Rectal smooth muscle tissue (tissue), 1 donor: ENCODE results near the gene CHRNA9.

ENCODE experiments used
- H3K27ac ChIP-seq: one replicate; pipeline ENCODE4 v1.7.0; 2013; ENCODE audit warnings: low read depth, low read length, inconsistent platforms
- H3K27me3 ChIP-seq: one replicate; pipeline ENCODE4 v1.7.0; 2013; ENCODE audit warnings: low read length; ENCODE audit not compliant: control insufficient read depth, insufficient read depth
- H3K36me3 ChIP-seq: one replicate; pipeline ENCODE4 v1.7.0; 2013; ENCODE audit warnings: low read length; ENCODE audit not compliant: control insufficient read depth, insufficient read depth
- H3K4me1 ChIP-seq: one replicate; pipeline ENCODE4 v1.7.0; 2013; ENCODE audit warnings: low read length; ENCODE audit not compliant: control insufficient read depth, insufficient read depth
- H3K4me3 ChIP-seq: one replicate; pipeline ENCODE4 v1.7.0; 2013; ENCODE audit warnings: low read length
- H3K9ac ChIP-seq: one replicate; pipeline ENCODE4 v1.7.0; 2013; ENCODE audit warnings: low read length

The CHRNA9 gene

DNA sequence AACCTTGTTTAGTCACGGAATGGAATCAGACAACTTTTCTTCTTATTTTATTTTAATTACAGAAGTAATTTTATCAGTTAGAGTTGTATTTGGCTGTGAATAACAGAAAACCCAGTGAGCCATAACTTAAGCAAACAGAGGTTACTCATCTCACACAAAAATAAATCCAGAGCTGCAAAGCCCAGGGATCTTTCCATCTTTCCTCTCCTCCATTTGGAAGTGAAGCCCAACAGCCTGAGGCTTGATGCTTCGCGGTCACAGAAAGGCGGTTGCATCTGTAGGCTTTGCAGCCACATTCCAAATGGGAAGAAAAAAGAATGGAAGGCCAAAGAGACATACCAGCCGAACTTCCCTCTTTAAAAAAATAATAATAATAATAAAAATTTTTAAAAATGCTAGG, 22.6 kb downstream of the CHRNA9 start:
- no peak overlapping the region for H3K4me3 ChIP-seq
- H3K27me3 ChIP-seq, result no peaks in the 10 kb centered on the region
- H3K36me3 ChIP-seq, result no peaks in the 10 kb centered on the region
- H3K4me1 ChIP-seq, result no peaks in the 10 kb centered on the region
- H3K27ac ChIP-seq, result no peak overlapping the region
- no peak overlapping the region for H3K9ac ChIP-seq

DNA sequence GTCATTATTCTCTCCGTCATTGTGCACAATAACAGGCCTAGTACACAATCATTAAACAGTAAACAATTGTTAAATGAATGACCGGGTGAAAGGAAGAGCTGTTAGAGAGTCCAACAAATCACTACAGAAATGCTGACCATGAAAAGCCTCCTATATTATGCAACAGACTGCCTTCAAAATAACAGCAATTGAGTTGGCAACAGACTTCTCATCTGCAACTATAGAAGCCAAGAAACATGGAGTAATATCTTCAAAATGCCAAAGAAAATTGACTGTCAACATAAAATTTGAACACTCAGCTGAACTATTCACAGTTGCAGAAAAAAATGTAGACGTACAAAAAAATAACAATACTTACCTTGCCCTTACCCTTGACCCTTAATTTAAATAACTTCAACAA, 26.2 kb downstream of the CHRNA9 start:
- Histone ChIP-seq H3K9ac (no peak overlapping the region), H3K27me3 (no peaks in the 10 kb centered on the region), H3K27ac (no peak overlapping the region), H3K4me1 (no peaks in the 10 kb centered on the region), H3K4me3 (no peak overlapping the region), H3K36me3 (no peaks in the 10 kb centered on the region)

DNA sequence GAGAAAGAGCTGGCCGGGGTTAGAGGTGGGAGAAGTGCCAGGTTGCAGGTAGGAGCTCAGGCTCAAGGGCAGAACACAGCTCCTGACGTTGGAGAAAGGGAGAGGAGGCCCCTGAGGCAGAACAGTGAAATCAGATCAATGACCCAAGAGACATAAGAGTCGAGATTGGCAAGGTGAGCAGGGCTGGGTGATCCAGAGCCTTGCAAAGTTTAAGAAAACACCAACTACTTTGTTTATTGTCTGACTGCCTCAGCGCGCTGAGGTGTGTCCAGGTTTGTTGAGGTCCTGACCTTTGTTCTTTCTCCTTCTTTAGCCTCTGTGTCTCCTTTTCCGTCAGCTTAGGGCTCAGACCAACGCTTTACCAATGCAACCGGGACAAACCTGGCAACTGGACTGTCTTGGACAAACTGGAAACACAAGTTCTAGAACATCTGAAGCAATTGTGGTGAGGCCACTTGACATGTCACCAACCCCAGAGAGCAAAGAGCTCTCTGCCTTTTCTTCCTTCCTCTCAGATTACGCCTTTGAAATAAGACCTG, 28.3 kb downstream of the CHRNA9 start:
- no peak overlapping the region for H3K4me3 ChIP-seq
- no peaks in the 10 kb centered on the region for H3K36me3 ChIP-seq
- no peaks in the 10 kb centered on the region for H3K4me1 ChIP-seq
- H3K9ac ChIP-seq, result no peak overlapping the region
- no peak overlapping the region for H3K27ac ChIP-seq
- no peaks in the 10 kb centered on the region for H3K27me3 ChIP-seq

DNA sequence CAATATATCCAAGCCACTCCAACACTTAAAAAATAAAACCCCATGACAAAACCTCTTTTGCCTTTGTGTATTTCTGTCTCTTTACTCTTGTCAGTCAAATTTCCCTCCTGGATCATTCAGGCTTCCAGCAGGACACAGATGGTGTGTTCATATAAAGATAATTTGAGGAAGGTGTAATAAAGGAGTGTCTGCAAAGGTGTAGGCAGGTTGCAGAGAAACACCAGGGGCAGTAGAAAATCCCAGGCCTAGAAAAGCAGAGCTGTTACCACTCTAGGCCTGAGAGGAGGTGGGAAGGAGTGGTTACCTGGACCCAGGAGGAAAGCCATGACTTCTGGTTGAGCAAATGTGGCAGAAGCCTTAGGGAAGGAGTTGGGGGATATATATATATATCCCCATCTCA, 28.8 kb downstream of the CHRNA9 start:
- Histone ChIP-seq H3K27me3 (no peaks in the 10 kb centered on the region), H3K4me3 (no peak overlapping the region), H3K4me1 (no peaks in the 10 kb centered on the region), H3K36me3 (no peaks in the 10 kb centered on the region), H3K9ac (no peak overlapping the region), H3K27ac (no peak overlapping the region)

DNA sequence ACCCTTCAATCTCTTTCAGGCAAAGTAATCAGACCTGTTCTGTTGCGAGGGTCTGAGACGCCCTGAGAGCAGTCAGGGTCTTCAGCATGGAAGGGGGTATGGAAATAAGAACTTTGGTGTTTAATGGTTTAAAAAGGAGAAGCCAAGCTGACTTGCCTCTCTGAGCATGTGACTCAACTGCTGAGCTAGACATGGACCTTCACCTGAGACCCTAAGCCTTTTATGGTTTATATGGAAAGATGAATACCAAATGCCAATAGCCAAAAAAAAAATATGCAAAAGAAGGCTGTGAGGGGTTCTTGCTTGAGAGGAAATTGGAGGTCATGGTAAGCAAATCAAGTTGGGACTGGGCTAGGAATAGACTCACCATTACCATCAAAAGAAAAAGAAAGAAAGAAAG, 30.6 kb downstream of the CHRNA9 start:
- Histone ChIP-seq H3K9ac (no peak overlapping the region), H3K27ac (no peak overlapping the region), H3K27me3 (no peaks in the 10 kb centered on the region), H3K4me1 (no peaks in the 10 kb centered on the region), H3K4me3 (no peak overlapping the region), H3K36me3 (no peaks in the 10 kb centered on the region)

DNA sequence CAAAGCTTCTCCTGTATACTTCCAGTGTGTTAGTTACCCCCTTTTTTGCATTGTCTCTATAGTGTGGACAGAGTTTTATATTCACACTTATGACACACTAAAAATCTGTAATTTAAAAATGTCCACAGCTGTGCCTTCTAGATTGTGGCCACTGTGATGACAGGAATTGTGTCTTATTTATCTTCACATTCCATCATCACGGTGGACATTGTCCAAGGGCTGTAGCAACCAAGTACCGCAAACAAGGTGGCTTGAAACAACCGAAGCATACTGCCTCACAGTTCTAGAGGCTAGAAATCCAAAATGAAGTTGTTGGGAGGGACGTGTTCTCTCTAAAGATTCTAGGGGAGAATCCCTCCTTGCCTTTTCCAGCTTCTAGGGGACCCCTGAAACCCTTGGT, 32.3 kb downstream of the CHRNA9 start:
- no peaks in the 10 kb centered on the region for H3K4me1 ChIP-seq
- H3K36me3 ChIP-seq, result no peaks in the 10 kb centered on the region
- no peak overlapping the region for H3K9ac ChIP-seq
- H3K4me3 ChIP-seq, result no peak overlapping the region
- H3K27ac ChIP-seq, result no peak overlapping the region
- no peaks in the 10 kb centered on the region for H3K27me3 ChIP-seq

DNA sequence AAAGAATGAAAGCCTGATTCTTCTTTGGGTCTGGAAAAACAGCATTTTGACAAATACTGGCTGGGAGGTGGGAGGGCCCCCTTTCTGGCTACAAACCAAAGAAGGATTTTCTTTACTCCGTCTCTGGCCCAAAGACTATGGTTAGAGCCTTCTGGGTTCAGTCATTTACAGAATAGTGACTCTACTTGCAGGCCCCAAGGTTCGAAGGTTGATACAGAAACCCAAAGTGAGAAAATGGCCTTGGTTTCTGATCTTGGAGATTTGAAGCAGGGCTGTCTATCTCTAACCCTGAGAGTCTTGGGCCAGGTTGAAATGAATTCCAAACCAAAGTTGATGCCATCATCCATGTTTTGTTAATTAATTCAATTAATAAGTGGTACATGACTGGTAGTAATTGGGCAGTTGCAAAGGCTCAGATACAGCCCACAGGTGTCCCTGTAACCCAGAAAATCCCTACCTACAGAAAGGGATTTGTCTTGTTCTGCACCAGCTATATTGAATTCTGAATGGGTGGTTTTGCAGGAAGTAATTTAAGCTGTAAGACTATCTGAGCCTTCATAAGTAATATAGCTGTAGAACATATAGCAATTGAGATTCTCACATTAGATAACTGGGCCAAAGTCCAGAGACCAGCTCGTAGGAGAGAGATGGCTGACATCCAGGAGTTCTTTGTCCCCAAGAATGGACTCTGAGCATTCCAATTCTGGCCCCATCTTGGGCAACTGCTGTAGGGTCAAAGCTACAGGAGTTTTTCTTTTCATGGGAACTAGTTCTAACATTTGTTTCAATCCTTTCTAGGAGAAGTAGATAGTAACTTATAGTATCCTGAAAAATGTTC, 34.5 kb downstream of the CHRNA9 start:
- no peak overlapping the region for H3K27ac ChIP-seq
- H3K4me3 ChIP-seq, result no peak overlapping the region
- no peaks in the 10 kb centered on the region for H3K4me1 ChIP-seq
- no peak overlapping the region for H3K9ac ChIP-seq
- no peaks in the 10 kb centered on the region for H3K36me3 ChIP-seq
- no peaks in the 10 kb centered on the region for H3K27me3 ChIP-seq

DNA sequence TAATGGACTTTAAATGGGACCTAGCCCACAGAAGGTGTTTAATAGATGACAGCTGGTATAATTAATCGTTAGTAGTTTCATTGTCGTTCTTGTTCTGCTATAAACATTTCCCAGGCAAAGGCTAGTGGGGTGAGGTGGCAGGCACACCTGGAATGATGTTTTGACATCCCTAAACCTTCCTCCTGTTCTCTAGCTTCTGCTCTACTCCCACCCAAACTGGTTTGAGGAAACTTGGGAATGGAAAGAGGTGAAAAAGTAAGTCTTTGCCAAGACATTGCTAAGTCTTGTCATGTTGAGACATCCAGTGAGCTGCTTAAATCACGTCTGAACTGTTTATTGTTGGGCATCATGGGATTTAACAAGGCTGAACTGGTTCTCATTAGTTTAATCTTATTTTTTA, 37.5 kb downstream of the CHRNA9 start:
- Histone ChIP-seq H3K27me3 (no peaks in the 10 kb centered on the region), H3K4me3 (no peak overlapping the region), H3K36me3 (no peaks in the 10 kb centered on the region), H3K9ac (no peak overlapping the region), H3K27ac (no peak overlapping the region), H3K4me1 (no peaks in the 10 kb centered on the region)

DNA sequence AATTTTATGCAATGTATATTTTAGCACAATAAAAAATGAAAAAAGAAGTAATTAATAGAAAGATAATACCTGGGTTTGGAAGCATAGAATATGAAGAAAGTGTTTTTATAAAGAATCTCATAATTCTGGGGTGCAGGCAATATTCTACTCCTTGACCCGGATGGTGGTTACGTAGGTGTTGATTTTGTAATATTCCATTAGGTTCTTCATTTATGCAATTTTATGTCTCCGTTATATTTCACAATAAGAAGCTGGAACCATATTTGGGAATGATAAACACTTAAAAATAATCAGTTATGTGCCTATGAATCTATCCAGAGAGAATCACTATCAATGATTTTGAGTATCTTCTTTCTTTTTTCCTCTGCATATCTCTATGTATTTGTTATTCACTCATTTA, 38.5 kb downstream of the CHRNA9 start:
- H3K9ac ChIP-seq, result no peak overlapping the region
- no peaks in the 10 kb centered on the region for H3K4me1 ChIP-seq
- no peaks in the 10 kb centered on the region for H3K27me3 ChIP-seq
- no peaks in the 10 kb centered on the region for H3K36me3 ChIP-seq
- H3K4me3 ChIP-seq, result no peak overlapping the region
- no peak overlapping the region for H3K27ac ChIP-seq

DNA sequence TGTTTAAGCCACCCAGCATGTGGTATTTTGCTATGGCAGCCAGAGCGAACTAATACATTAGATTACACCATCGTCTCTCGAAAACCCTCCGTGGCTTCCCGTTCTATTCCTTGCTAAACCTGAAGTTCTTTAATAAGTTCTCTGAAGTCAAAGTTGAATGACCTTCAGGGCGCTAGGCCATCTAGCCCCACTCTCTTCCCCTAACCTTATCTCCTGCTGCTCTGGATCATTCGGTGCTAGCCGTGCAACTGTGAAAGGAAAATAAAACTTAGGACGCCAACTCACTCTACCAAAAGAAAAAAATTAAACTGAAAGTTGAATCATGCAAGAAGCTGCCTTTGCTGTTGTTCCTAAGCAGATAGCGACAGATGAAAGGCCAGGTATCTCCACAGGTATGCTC, 40.0 kb downstream of the CHRNA9 start:
- Histone ChIP-seq H3K9ac (no peak overlapping the region), H3K36me3 (no peaks in the 10 kb centered on the region), H3K4me1 (no peaks in the 10 kb centered on the region), H3K27me3 (no peaks in the 10 kb centered on the region), H3K4me3 (no peak overlapping the region), H3K27ac (no peak overlapping the region)

DNA sequence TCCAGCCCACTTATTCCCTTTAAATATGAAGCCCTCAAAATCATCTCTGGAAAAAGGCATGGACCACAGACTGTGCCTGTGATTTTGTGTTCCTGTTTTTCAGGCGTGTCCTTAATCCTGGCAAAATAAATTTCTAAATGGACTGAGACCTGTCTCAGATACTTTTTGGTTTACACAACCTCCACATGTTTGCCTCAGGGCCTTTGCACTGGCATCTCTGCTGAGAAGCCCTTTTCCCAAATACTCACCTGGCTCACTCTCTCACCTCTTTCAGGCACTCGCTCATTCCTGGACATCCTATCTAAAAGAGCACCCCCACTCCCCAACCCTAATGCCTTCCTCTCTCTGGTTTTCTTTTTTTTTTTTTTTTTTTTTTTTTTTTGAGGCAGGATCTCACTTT, 40.5 kb downstream of the CHRNA9 start:
- H3K4me1 ChIP-seq, result no peaks in the 10 kb centered on the region
- H3K36me3 ChIP-seq, result no peaks in the 10 kb centered on the region
- H3K9ac ChIP-seq, result no peak overlapping the region
- no peaks in the 10 kb centered on the region for H3K27me3 ChIP-seq
- no peak overlapping the region for H3K27ac ChIP-seq
- no peak overlapping the region for H3K4me3 ChIP-seq

DNA sequence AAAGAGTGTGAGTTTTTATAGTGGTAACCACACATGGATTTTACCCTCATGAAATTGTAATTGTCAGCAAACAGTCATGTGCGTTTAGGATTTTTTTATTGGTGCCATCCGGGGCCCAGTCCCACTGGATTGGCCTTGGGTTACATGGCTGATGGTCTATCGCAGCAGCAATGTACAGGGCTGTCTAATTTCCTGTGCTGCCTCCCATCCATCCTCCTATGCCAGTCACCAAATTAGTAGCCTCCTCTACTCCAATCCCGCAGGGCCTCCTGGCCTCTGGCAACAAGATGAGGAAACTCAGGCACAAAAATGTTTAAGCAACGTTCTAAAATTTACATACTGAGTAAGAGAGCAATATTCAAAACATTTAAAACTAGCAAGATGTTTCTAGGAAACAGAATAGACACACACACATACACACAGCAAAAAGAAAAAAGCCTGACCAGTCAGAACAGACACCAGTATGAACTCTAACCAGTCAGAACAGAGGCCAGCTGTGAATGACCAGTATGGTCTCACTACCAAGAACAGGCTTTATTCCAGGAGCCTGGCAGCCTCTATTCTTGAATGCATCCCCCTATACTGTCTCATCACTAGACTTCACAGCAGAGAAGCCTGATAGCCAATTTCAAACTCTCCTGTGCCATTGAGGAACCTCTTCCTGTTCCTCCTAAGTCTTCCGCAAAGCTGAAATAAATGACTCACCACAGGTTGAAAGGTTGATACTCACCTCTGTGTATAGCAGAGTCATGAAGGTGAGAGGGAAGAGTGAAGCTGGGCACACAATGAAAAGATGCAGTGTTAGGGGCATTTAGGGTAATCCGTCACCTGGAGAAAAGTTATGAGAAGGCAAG, 42.6 kb downstream of the CHRNA9 start:
- Histone ChIP-seq H3K4me3 (no peak overlapping the region), H3K27ac (no peak overlapping the region), H3K4me1 (no peaks in the 10 kb centered on the region), H3K27me3 (no peaks in the 10 kb centered on the region), H3K9ac (no peak overlapping the region), H3K36me3 (no peaks in the 10 kb centered on the region)
